BLaER1 treated with 17β-estradiol and CSF1 and Interleukin-3, amounts not matched to agents 10 nM and 100 nM (cell line): ENCODE data around the gene TTC34.
"Not testable (repeated sequence)": the region's sequence is repeated elsewhere in the genome, so short reads cannot be mapped to it uniquely, and the experiment has no call there.

Experiments
- H3K27ac ChIP-seq, 11 experiments: shearing (Covaris generic); formaldehyde crosslinking; 2 replicates each; pipeline ENCODE4 v1.8.1; 2022
- H3K27me3 ChIP-seq, 11 experiments: shearing (Covaris generic); formaldehyde crosslinking; 2 replicates each; pipeline ENCODE4 v1.8.1; 2022
- H3K36me3 ChIP-seq, 11 experiments: shearing (Covaris generic); formaldehyde crosslinking; 2 replicates each; pipeline ENCODE4 v1.8.1; 2022
- H3K4me1 ChIP-seq, 10 experiments: shearing (Covaris generic); formaldehyde crosslinking; 2 replicates each; pipeline ENCODE4 v1.8.1; 2022
- H3K4me2 ChIP-seq, 11 experiments: shearing (Covaris generic); formaldehyde crosslinking; 2 replicates each; pipeline ENCODE4 v1.8.1; 2022
- H3K4me3 ChIP-seq, 10 experiments: shearing (Covaris generic); formaldehyde crosslinking; 2 replicates each; pipeline ENCODE4 v1.8.1; 2022
- H3K9ac ChIP-seq, 11 experiments: shearing (Covaris generic); formaldehyde crosslinking; 2 replicates each; pipeline ENCODE4 v1.8.1; 2022
- H3K9me3 ChIP-seq, 11 experiments: shearing (Covaris generic); formaldehyde crosslinking; replicated peaks in 1 of 11; 2 replicates each; pipeline ENCODE4 v1.8.1; 2022
- H4K20me1 ChIP-seq, 11 experiments: shearing (Covaris generic); formaldehyde crosslinking; 2 replicates each; pipeline ENCODE4 v1.8.1; 2022

The TTC34 gene

DNA sequence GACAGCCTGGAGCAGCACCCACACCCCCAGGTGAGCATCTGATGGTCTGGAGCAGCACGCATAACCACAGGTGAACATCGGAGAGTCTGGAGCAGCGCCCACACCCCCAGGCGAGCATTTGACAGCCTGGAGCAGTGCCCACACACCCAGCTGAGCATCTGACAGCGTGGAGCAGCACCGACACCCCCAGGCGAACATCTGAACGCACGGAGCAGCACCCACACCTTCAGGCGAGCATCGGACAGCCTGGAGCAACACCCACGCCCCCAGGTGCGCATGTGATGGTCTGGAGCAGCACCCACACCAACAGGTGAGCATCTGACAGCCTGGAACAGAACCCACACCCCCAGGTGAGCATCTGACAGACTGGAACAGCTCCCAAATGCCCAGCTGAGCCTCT, 49.6 kb downstream of the TTC34 start:
- not testable (repeated sequence) for H3K9me3 ChIP-seq, H3K4me1 ChIP-seq, H3K4me2 ChIP-seq, H3K27ac ChIP-seq, H4K20me1 ChIP-seq, H3K36me3 ChIP-seq, H3K4me3 ChIP-seq, H3K9ac ChIP-seq
- H3K27me3 ChIP-seq, result peaks cover 27 to 60% (median 41%) of the 10 kb centered on the region in 11 experiments; a peak in 21 of 22 replicates

DNA sequence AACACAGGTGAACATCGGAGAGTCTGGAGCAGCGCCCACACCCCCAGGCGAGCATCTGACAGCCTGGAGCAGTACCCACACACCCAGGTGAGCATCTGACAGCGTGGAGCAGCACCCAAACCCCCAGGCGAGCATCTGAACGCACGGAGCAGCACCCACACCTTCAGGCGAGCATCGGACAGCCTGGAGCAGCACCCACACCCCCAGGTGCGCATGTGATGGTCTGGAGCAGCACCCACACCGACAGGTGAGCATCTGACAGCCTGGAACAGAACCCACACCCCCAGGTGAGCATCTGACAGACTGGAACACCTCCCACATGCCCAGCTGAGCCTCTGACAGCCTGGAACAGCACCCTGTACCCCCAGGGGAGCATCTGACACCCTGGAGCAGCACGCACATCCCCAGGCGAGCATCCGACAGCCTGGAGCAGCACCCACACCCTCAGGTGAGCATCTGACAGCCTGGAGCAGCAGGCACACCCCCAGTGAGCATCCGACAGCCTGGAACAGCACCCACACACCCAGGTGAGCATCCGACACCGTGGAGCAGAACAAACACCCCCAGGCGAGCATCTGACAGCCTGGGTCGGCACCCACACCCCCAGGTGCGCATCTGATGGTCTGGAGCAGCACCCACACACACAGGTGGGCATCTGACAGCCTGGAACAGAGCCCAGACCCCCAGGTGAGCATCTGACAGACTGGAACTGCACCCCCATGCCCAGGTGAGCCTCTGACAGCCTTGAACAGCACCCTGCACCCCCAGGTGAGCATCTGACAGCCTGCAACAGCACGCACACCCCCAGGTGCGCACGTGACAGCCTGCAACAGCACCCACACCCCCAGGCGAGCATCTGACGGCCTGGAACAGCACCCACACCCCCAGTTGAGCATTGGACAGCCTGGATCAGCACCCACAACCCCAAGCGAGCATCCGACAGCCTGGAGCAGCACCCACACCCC, 50.4 kb downstream of the TTC34 start:
- H3K4me3 ChIP-seq, H3K4me2 ChIP-seq, H3K27ac ChIP-seq, H4K20me1 ChIP-seq, H3K4me1 ChIP-seq, H3K36me3 ChIP-seq, H3K9ac ChIP-seq, H3K9me3 ChIP-seq: not testable (repeated sequence)
- H3K27me3 ChIP-seq, result peaks cover 27 to 60% (median 41%) of the 10 kb centered on the region in 11 experiments; a peak in 21 of 22 replicates

DNA sequence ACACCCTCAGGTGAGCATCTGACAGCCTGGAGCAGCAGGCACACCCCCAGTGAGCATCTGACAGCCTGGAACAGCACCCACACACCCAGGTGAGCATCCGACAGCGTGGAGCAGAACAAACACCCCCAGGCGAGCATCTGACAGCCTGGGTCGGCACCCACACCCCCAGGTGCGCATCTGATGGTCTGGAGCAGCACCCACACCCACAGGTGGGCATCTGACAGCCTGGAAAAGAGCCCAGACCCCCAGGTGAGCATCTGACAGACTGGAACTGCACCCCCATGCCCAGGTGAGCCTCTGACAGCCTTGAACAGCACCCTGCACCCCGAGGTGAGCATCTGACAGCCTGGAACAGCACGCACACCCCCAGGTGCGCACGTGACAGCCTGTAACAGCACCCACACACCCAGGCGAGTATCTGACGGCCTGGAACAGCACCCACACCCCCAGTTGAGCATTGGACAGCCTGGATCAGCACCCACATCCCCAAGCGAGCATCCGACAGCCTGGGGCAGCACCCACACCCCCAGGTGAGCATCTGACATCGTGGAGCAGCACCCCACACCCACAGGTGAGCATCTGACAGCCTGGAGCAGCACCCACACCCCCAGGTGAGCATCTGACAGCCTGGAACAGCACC, 51.3 kb downstream of the TTC34 start:
- not testable (repeated sequence) for H4K20me1 ChIP-seq, H3K9me3 ChIP-seq, H3K4me3 ChIP-seq, H3K4me2 ChIP-seq, H3K27ac ChIP-seq, H3K36me3 ChIP-seq, H3K4me1 ChIP-seq, H3K9ac ChIP-seq
- H3K27me3 ChIP-seq, result peaks cover 27 to 57% (median 41%) of the 10 kb centered on the region in 11 experiments; a peak in 21 of 22 replicates

DNA sequence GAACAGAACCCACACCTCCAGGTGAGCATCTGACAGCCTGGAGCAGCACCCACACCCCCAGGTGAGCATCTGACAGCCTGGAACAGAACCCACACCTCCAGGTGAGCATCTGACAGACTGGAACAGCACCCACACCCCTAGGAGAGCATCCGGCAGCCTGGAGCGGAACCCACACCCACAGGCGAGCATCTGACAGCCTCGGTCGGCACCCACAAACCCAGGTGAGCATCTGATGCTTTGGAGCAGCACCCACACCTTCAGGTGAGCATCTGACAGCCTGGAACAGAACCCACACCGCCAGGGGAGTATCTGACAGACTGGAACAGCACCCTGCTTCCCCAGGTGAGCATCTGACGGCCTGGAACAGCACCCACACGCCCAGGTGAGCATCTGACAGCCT, 52.9 kb downstream of the TTC34 start:
- not testable (repeated sequence) for H4K20me1 ChIP-seq, H3K4me1 ChIP-seq, H3K9me3 ChIP-seq, H3K9ac ChIP-seq, H3K4me2 ChIP-seq, H3K36me3 ChIP-seq, H3K27ac ChIP-seq, H3K4me3 ChIP-seq
- peaks cover 27 to 50% (median 37%) of the 10 kb centered on the region in 11 experiments; a peak in 21 of 22 replicates for H3K27me3 ChIP-seq

DNA sequence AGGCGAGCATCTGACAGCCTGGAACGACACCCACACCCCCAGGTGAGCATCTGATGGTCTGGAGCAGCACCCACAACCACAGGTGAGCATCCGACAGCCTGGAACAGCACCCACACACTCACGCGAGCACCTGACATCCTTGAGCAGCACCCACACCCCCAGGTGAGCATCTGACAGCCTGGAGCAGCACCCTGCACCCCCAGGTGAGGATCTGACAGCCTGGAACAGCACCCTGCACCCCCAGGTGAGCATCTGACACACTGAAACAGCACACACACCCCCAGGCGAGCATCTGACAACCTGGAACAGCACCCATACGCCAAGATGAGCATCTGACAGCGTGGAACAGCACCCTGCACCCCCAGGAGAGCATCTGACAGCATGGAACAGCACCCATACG, 106.7 kb downstream of the TTC34 start:
- not testable (repeated sequence) for H3K4me2 ChIP-seq, H3K9me3 ChIP-seq
- H3K27me3 ChIP-seq, result peaks cover 0 to 15% (median 4%) of the 10 kb centered on the region in 11 experiments; a peak in 12 of 22 replicates

DNA sequence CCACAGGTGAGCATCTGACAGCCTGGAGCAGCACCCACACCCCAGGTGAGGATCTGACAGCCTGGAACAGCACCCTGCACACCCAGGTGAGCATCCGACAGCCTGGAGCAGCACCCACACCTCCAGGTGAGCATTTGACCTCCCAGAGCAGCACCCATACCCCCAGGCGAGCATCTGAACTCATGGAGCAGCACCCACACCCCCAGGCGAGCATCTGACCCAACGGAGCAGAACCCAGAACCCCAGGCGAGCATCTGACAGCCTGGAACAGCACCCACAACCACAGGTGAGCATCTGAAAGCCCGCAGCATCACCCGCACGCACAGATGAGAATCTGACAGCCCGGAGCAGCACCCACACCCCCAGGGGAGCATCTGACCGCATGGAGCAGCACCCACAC, 111.3 kb downstream of the TTC34 start:
- H3K4me1 ChIP-seq, result not testable (repeated sequence)

More for the DNA sequence above, 106.7 kb downstream of the TTC34 start:
- not testable (repeated sequence) for H4K20me1 ChIP-seq, H3K27ac ChIP-seq, H3K36me3 ChIP-seq, H3K4me3 ChIP-seq, H3K9ac ChIP-seq, H3K4me1 ChIP-seq

DNA sequence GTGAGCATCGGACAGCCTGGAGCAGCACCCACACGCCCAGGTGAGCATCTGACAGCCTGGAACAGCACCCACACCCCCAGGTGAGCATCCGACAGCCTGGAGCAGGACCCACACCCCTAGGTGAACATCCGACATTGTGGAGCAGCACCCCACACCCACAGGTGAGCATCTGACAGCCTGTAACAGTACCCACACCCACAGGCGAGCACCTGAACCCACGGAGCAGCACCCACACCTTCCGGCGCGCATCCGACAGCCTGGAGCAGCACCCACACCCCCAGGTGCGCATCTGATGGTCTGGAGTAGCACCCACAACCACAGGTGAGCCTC, 113.2 kb downstream of the TTC34 start:
- not testable (repeated sequence) for H3K27ac ChIP-seq, H3K4me3 ChIP-seq, H3K4me1 ChIP-seq, H3K4me2 ChIP-seq, H3K36me3 ChIP-seq, H3K9ac ChIP-seq, H3K9me3 ChIP-seq
- Histone ChIP-seq H3K27me3 (peaks cover 27 to 60% (median 51%) of the 10 kb centered on the region in 11 experiments), H4K20me1 (peaks cover 0 to 26% (median 20%) of the 10 kb centered on the region in 11 experiments; a peak in 16 of 22 replicates)

More for the DNA sequence above, 111.3 kb downstream of the TTC34 start:
- Histone ChIP-seq H3K27me3 (peaks cover 15 to 46% (median 32%) of the 10 kb centered on the region in 11 experiments), H4K20me1 (peaks cover 0 to 15% (median 13%) of the 10 kb centered on the region in 11 experiments; a peak in 15 of 22 replicates)
- H3K4me2 ChIP-seq, H3K9me3 ChIP-seq, H3K9ac ChIP-seq, H3K36me3 ChIP-seq, H3K27ac ChIP-seq, H3K4me3 ChIP-seq: not testable (repeated sequence)

DNA sequence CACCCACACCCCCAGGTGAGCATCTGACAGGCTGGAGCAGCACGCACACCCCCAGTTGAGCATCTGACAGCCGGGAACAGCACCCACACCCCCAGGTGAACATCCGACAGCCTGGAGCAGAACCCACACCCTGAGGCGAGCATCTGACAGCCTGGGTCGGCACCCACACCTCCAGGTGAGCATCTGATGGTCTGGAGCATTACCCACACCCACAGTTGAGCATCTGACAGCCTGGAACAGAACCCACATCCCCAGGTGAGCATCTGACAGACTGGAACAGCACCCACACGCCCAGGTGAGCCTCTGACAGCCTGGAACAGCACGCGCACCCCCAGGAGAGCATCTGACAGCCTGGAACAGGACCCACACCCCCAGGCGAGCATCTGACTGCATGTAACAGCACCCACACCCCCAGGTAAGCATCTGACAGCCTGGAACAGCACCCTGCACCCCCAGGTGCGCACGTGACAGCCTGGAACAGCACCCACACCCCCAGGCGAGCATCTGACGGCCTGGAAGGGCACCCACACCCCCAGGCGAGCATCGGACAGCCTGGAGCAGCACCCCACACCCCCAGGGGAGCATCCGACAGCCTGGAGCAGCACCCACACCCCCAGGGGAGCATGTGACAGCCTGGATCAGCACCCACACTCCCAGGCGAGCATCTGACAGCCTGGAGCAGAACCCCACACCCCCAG, 113.7 kb downstream of the TTC34 start:
- H3K36me3 ChIP-seq, H3K27ac ChIP-seq, H3K9ac ChIP-seq, H3K4me1 ChIP-seq, H3K9me3 ChIP-seq, H3K4me3 ChIP-seq, H3K4me2 ChIP-seq: not testable (repeated sequence)
- Histone ChIP-seq H4K20me1 (peaks cover 0 to 27% (median 20%) of the 10 kb centered on the region in 11 experiments; a peak in 16 of 22 replicates), H3K27me3 (peaks cover 29 to 65% (median 54%) of the 10 kb centered on the region in 11 experiments)

DNA sequence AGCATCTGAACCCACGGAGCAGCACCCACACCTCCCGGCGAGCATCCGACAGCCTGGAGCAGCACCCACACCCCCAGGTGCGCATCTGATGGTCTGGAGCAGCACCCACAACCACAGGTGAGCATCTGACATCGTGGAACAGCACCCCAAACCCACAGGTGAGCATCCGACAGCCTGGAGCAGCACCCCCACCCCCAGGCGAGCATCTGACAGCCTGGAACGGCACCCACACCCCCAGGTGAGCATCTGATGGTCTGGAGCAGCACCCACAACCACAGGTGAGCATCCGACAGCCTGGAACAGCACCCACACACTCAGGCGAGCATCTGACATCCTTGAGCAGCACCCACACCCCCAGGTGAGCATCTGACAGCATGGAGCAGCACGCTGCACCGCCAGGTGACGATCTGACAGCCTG, 114.3 kb downstream of the TTC34 start:
- not testable (repeated sequence) for H3K4me2 ChIP-seq, H3K4me3 ChIP-seq, H3K4me1 ChIP-seq, H3K36me3 ChIP-seq, H3K9ac ChIP-seq, H3K27ac ChIP-seq, H3K9me3 ChIP-seq
- Histone ChIP-seq H4K20me1 (peaks cover 0 to 27% (median 20%) of the 10 kb centered on the region in 11 experiments; a peak in 16 of 22 replicates), H3K27me3 (peaks cover 29 to 65% (median 54%) of the 10 kb centered on the region in 11 experiments)

DNA sequence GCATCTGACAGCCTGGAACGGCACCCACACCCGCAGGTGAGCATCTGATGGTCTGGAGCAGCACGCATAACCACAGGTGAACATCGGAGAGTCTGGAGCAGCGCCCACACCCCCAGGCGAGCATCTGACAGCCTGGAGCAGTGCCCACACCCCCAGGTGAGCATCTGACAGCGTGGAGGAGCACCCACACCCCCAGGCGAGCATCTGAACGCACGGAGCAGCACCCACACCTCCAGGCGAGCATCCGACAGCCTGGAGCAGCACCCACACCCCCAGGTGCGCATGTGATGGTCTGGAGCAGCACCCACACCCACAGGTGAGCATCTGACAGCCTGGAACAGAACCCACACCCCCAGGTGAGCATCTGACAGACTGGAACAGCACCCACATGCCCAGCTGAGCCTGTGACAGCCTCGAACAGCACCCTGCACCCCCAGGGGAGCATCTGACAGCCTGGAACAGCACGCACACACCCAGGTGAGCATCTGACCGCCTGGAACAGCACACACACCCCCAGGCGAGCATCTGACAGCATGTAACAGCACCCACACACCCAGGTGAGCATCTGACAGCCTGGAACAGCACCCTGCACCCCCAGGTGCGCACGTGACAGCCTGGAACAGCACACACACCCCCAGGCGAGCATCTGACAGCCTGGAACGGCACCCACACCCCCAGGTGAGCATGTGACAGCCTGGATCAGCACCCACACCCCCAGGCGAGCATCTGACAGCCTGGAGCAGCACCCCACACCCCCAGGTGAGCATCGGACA, 115.2 kb downstream of the TTC34 start:
- not testable (repeated sequence) for H3K27ac ChIP-seq, H3K9me3 ChIP-seq, H3K9ac ChIP-seq, H3K4me1 ChIP-seq, H3K36me3 ChIP-seq, H3K4me2 ChIP-seq, H3K4me3 ChIP-seq
- peaks cover 0 to 27% (median 20%) of the 10 kb centered on the region in 11 experiments; a peak in 16 of 22 replicates for H4K20me1 ChIP-seq
- H3K27me3 ChIP-seq, result peaks cover 29 to 67% (median 50%) of the 10 kb centered on the region in 11 experiments

DNA sequence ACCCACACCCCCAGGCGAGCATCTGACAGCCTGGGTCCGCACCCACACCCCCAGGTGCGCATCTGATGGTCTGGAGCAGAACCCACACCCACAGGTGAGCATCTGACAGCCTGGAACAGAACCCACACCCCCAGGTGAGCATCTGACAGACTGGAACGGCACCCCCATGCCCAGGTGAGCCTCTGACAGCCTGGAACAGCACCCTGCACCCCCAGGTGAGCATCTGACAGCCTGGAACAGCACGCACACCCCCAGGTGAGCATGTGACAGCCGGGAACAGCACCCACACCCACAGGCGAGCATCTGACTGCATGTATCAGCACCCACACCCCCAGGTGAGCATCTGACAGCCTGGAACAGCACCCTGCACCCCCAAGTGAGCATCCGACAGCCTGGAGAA, 115.8 kb downstream of the TTC34 start:
- not testable (repeated sequence) for H3K4me2 ChIP-seq, H3K4me3 ChIP-seq, H3K4me1 ChIP-seq, H3K27ac ChIP-seq, H3K9ac ChIP-seq, H3K9me3 ChIP-seq, H3K36me3 ChIP-seq
- Histone ChIP-seq H3K27me3 (peaks cover 29 to 66% (median 50%) of the 10 kb centered on the region in 11 experiments), H4K20me1 (peaks cover 0 to 27% (median 20%) of the 10 kb centered on the region in 11 experiments; a peak in 16 of 22 replicates)

DNA sequence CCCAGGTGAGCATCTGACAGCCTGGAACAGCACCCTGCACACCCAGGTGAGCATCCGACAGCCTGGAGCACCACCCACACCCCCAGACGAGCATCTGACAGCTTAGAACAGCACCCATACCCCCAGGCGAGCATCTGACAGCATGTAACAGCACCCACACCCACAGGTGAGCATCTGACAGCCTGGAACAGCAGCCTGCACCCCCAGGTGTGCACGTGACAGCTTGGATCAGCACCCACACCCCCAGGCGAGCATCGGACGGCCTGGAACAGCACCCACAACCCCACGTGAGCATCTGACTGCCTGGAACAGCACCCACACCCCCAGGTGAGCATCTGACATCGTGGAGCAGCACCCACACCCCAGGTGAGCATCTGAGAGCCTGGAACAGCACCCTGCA, 116.6 kb downstream of the TTC34 start:
- H3K27ac ChIP-seq, H3K4me1 ChIP-seq, H3K9me3 ChIP-seq, H3K4me2 ChIP-seq, H3K4me3 ChIP-seq, H3K36me3 ChIP-seq, H3K9ac ChIP-seq: not testable (repeated sequence)
- peaks cover 29 to 66% (median 50%) of the 10 kb centered on the region in 11 experiments for H3K27me3 ChIP-seq
- H4K20me1 ChIP-seq, result peaks cover 0 to 27% (median 20%) of the 10 kb centered on the region in 11 experiments; a peak in 16 of 22 replicates
